Stomach (tissue), 4 donors: ENCODE measurements around the gene SLC6A11.

Experiments used
- CTCF ChIP-seq, 7 experiments: fragments of 450-650 bp in 4 of 7; fragments of 200-600 bp in 3 of 7; sonication (generic) in 3 of 7; IDR thresholded peaks; one replicate each; pipeline ENCODE4 v1.5.1; 2016 to 2019; ENCODE audit warnings: antibody characterized with exemption in 7 of 7, control low read depth in 2 of 7, mild to moderate bottlenecking in 1 of 7
- EP300 ChIP-seq: sonication (generic); formaldehyde crosslinking; IDR thresholded peaks from one replicate; pipeline ENCODE4 v1.6.1; 2017; ENCODE audit warnings: antibody characterized with exemption
- POLR2A ChIP-seq, 4 donors: fragments of 450-650 bp; IDR thresholded peaks; one replicate each; pipeline ENCODE4 v1.6.1; 2016; ENCODE audit warnings: antibody characterized with exemption in 4 of 4, control low read depth in 2 of 4, mild to moderate bottlenecking in 1 of 4, moderate library complexity in 1 of 4

GRCh38 chr3:10981031-10981430, 165.0 kb downstream of the SLC6A11 start:
- TF ChIP-seq CTCF (IDR thresholded peaks at IDR 0.05) (no peak), POLR2A (IDR thresholded peaks at IDR 0.05) (no peak), EP300 (no peak)
